Stomach smooth muscle (tissue), 2 donors: Measurements from ENCODE around the gene DLL1.
A peak's percentile ranks its signal among the peaks of the same experiment; 100 is the strongest.

Source experiments
- H3K27ac ChIP-seq: one replicate; pipeline ENCODE4 v1.7.0; 2013; ENCODE audit warnings: mild to moderate bottlenecking, low read length, inconsistent platforms
- H3K27me3 ChIP-seq, 2 donors: one replicate each; pipeline ENCODE4 v1.7.0; 2013; ENCODE audit warnings: low read length in 2 of 2; ENCODE audit not compliant: insufficient read depth in 2 of 2, control insufficient read depth in 1 of 2
- H3K36me3 ChIP-seq, 2 donors: one replicate each; pipeline ENCODE4 v1.7.0; 2013; ENCODE audit warnings: low read length in 2 of 2; ENCODE audit not compliant: control insufficient read depth in 2 of 2, insufficient read depth in 2 of 2
- H3K4me1 ChIP-seq: one replicate; pipeline ENCODE4 v1.7.0; 2013; ENCODE audit warnings: low read length; ENCODE audit not compliant: control insufficient read depth, insufficient read depth
- H3K4me3 ChIP-seq, 2 donors: one replicate each; pipeline ENCODE4 v1.7.0; 2013; ENCODE audit warnings: low read length in 2 of 2
- H3K9ac ChIP-seq, 2 donors: one replicate each; pipeline ENCODE4 v1.7.0; 2013; ENCODE audit warnings: low read length in 2 of 2, mild to moderate bottlenecking in 1 of 2
- H3K9me3 ChIP-seq, 2 donors: one replicate each; pipeline ENCODE4 v1.7.0; 2013; ENCODE audit warnings: low read length in 2 of 2; ENCODE audit not compliant: control insufficient read depth in 2 of 2
- donor health status: healthy.
- donor health status: Pancreatic carcinoma.

DLL1 gene

DNA sequence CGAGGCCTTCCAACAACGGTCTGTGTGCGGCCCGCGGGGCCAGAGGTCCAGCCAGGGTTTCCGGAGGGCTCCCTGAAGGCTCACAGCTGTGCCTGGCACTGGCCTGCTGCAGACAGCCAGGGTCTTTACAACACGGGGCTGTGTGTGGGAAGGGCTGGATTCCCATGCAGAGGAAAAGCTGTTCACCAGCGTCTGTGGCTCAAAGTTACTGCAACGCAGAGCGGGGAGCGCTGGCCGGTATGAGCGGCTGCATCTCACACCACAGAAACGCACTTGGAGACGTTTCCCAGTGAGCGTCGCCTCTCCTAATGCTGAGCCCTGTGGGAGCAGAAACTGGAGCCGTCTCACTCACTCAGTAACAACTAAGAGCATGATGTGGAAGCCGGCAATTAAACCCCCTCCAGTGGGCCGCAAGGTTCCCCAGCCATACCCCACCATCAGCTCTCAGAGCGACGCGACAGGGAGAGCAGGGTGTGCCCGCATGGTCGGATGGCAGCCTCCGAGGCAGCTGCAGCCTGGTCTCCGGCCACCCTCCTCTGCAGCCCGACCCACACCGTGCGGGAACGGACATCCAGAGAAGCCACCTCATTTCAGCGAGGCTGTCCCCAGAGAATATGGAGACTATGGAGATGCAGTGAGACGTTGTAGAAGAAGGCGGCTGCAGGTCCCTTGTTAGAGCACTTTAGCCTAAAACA, 42.6 kb downstream of the DLL1 start:
- peaks cover 3 to 8% of the 10 kb centered on the region in 2 donors for H3K27me3 ChIP-seq
- peak overlapping the region in 1 of 2 donors; percentile 15 for H3K4me3 ChIP-seq
- H3K9ac ChIP-seq, result no peak overlapping the region

DNA sequence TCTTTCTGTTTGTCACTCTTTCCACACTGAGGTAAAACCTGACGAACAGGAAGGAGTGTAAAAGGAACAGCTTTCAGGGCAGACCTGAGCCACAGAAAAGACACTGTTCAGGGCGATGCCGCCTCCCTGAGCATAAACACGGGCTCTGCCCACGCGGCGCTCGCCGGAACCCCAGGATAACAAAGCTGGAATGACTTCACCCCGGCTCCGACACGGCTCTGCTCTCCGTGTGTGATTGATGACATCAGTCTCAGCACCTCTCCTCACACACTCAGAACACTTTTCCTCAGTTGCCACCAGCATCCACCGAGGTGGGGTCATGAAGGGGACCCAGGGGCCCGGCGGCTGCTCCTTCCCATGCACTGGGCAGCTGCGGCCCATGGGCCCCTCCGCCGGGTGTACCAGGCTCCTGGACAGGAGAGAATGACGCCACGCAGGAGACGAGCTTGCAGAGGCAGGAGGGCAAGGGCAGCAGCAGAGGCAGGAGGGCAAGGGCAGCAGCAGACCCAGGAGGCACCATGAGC, 43.6 kb downstream of the DLL1 start:
- peaks cover 3 to 6% of the 10 kb centered on the region in 2 donors for H3K27me3 ChIP-seq
- H3K27ac ChIP-seq, result no peak overlapping the region
- H3K9me3 ChIP-seq, result no peaks in the 10 kb centered on the region
- no peaks in the 10 kb centered on the region for H3K36me3 ChIP-seq
- no peak overlapping the region for H3K9ac ChIP-seq
- H3K4me3 ChIP-seq, result no peak overlapping the region
- H3K4me1 ChIP-seq, result peaks cover 6% of the 10 kb centered on the region

More for the DNA sequence above, 42.6 kb downstream of the DLL1 start:
- peaks cover 6% of the 10 kb centered on the region for H3K4me1 ChIP-seq
- no peak overlapping the region for H3K27ac ChIP-seq
- no peaks in the 10 kb centered on the region for H3K9me3 ChIP-seq
- H3K36me3 ChIP-seq, result no peaks in the 10 kb centered on the region

DNA sequence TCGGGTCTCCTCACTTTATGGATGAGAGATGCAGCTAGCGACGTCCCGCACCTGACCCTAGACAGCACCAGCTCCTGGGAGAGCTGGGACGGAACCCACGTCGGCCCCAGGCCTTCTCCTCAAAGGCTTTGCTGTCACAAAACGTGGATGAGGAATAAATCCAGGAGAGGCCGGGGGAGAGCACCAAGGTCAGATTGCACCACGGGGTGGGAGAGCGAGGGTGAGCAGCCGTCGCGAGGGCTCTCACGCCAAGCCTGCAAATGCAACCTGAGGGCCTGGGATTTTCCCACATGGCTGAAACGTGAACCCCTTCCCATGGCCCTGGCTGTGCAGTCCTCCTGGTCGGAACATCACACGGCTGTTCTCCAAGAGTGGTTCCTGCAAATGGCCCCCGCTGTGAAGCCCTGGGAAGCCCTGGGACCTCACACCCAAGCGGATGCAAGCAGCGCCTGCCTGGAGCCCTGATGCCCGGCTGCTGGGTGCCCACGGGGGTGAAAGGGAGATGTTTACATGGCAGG, 45.3 kb downstream of the DLL1 start:
- H3K9me3 ChIP-seq, result no peaks in the 10 kb centered on the region
- H3K4me3 ChIP-seq, result no peak overlapping the region
- H3K27ac ChIP-seq, result no peak overlapping the region
- H3K27me3 ChIP-seq, result peaks cover 3 to 6% of the 10 kb centered on the region in 2 donors
- no peaks in the 10 kb centered on the region for H3K36me3 ChIP-seq
- no peak overlapping the region for H3K9ac ChIP-seq
- H3K4me1 ChIP-seq, result peaks cover 6% of the 10 kb centered on the region

DNA sequence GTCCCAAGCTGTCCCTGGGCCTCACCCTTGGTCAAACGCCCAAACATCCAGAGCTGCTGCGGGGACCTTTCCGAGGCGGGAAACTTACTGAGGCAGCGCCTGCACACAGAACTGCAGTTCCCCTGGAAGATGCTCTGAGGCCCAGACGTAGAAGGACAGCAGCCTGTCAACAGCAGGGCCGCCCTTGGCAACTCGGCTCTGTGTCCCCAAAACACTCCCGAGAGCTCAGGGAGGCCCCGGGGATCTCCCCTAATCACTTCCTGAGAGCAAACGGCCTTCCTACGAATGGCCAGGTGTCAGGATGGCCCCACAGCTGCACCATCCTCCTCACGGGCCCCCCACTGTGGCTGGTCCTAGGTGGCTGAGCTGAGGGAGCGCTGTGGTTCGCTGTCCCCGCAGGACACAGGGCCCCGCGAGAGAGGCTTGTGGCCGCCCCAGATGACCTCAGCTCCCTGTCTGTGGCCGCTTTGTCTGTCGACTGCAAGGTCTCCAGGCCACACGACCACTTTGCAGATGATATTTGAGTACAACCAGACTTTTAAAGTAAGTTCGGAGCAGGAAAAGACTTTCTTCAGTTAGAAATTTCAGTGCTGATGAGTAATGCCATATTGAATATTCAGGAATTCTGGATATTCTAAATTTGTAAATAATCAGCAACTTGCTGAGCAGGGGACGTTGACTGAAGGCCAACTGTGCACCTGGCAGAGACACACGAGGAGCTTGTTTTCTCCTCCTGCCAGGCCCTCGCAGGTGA, 46.0 kb downstream of the DLL1 start:
- H3K27ac ChIP-seq, result no peak overlapping the region
- no peak overlapping the region for H3K4me3 ChIP-seq
- peaks cover 6% of the 10 kb centered on the region for H3K4me1 ChIP-seq
- no peak overlapping the region for H3K9ac ChIP-seq
- no peaks in the 10 kb centered on the region for H3K36me3 ChIP-seq
- no peaks in the 10 kb centered on the region for H3K9me3 ChIP-seq
- H3K27me3 ChIP-seq, result peaks cover 3 to 6% of the 10 kb centered on the region in 2 donors

DNA sequence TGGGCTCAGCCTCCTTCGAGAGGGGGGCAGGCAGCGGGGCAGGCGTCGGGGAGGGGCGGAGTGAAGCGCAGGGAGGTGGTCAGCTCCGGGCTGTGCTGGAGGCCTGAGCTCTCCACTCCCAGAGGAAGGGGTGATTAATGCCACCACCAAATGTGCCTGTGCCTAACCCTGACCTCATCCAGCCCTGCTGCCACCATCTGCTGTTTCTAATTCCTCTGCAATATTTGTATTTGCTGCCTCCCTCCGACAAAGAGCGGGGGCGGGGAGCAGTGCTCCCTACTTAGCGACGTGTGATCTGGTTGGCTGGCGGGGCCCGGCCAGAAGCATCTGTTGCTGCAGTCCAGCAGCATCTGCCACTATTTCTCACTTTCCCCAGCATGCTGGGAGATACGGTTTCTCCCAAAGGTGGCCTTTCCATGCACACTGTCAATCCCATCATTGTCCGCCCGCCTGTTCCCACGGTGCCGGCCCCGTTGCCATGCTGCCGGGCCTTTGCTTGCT, 47.0 kb downstream of the DLL1 start:
- Histone ChIP-seq H3K9me3 (no peaks in the 10 kb centered on the region), H3K36me3 (no peaks in the 10 kb centered on the region), H3K27ac (no peak overlapping the region), H3K4me3 (no peak overlapping the region), H3K4me1 (peaks cover 5% of the 10 kb centered on the region), H3K27me3 (peaks cover 0 to 6% of the 10 kb centered on the region in 2 donors), H3K9ac (no peak overlapping the region)

DNA sequence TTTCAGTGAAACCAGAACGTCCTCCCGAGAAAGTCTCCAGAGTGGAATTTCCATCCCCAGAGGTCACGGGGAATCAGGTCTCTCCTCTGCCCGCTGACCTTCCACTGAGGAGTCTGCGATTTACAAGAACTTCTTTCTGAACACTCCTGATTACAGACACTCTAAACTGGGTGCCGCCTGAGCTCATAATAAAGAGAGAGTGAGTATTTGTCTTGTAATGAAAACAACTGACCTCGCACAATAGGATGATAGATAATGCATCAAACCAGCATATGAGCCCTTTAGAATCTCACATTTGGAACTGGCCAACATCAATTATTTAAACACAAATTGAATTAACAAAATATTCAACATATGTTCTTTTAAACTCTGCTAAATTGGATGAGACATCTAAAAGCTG, 47.5 kb downstream of the DLL1 start:
- Histone ChIP-seq H3K9me3 (no peaks in the 10 kb centered on the region), H3K9ac (no peak overlapping the region), H3K4me3 (no peak overlapping the region), H3K4me1 (peaks cover 5% of the 10 kb centered on the region), H3K27ac (no peak overlapping the region), H3K36me3 (no peaks in the 10 kb centered on the region), H3K27me3 (peaks cover 0 to 6% of the 10 kb centered on the region in 2 donors)

DNA sequence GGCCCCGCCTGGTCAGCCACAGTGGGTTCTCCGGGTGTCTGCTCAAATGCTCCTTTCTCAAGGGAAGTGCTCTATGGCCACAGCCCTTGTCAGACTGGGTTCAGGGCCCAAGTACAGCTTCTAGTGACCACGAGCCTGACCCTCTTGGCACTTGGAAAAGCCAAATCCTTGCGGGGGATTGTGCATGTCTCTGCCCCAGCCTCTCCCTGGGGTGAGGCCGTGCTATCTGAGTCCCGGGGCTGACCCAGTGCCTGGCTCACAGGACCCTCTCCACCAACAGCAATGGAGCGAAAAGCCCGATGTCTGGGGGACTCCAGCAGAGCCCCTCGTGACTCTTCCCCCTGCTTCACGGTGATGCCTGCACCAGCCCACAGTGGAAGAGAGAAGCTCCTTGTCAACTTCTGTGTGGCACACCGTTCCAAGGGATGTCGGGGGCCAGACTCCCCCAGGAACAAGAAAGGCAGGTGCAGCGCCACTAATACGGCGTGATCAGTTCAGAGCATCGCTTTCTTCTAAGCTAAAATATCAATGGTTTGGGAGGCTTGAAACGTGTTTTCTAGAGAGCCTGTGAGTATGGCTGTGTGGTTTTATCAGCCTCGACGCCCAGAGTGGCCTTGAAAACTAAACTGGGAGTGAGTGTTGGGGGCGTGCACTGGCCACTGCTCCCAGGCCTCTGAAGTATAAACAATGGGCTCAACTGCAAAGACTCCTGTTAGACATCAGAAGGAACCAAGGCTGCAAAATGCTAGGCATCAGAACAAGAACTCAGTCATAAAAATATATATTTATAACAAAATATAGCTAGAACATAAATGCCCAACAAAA, 51.9 kb downstream of the DLL1 start:
- H3K36me3 ChIP-seq, result no peaks in the 10 kb centered on the region
- peaks cover 0 to 5% of the 10 kb centered on the region in 2 donors for H3K27me3 ChIP-seq
- peaks cover under 1% of the 10 kb centered on the region for H3K4me1 ChIP-seq
- no peaks in the 10 kb centered on the region for H3K9me3 ChIP-seq
- H3K27ac ChIP-seq, result no peak overlapping the region
- no peak overlapping the region for H3K9ac ChIP-seq
- H3K4me3 ChIP-seq, result no peak overlapping the region

DNA sequence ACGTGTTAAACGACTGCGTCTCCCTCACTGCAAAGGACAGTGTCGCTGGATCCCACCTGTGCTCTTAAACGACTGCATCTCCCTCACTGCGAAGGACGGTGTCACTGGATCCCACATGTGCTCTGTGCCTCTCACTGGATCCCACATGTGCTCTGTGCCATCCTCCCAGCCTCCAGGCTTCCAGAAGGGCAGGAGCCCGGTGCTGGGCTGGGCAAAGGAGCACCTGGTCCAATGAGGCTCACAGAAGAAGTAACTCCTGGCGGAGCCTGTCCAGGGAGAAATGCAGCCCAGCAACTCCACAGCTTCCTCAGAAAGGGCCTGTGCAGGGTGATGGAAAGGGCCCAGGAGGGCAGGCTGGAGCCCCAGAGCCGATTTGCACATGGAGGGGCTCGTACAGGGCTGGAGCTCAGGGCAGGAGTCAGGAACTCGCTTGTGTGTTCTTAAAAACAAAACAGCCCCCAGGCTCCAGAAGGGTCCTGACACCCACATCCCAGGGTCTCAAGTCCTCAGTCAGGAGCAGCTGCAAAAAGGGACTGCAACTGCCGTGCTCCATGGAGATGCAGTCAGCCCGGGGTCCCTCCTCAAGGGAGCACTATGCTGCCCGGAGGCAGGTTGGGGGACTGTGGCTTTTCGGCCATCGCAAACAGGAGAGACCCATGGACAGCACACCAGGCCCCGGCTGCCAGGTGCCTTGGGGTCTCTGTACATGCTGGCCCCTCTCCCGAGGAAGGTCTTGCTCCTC, 52.7 kb downstream of the DLL1 start:
- H3K4me3 ChIP-seq, result no peak overlapping the region
- H3K4me1 ChIP-seq, result no peaks in the 10 kb centered on the region
- H3K9ac ChIP-seq, result no peak overlapping the region
- peaks cover 0 to 5% of the 10 kb centered on the region in 2 donors for H3K27me3 ChIP-seq
- no peaks in the 10 kb centered on the region for H3K9me3 ChIP-seq
- no peak overlapping the region for H3K27ac ChIP-seq
- H3K36me3 ChIP-seq, result no peaks in the 10 kb centered on the region

DNA sequence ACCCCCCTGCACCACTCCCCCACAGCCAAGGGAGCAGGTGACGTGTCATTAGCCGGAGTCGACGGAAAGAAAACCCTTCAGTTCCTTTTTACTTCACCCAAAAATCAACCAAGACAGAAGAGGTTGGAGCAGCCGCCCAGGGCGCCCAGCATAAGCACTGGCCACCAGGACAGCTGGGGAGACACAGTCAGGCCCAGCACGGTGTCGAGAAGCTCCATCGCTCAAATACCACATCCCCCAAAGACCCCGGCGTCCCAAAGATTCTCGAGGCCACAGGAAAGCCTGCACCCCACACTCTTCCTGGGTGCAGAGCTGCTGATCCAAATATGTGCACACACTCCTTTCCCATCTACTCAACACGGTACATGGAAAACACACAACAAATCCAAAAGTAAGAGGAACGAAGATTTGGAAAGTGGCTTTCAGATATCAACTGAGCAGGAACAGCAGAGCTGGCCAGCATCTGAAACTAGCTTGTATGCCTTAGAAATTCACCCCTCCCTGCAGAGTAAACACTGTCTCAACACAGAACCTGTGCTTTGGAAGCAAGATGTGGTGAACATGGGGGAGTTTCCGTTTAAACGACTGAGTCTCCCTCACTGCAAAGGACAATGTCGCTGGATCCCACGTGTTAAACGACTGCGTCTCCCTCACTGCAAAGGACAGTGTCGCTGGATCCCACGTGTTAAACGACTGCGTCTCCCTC, 54.6 kb downstream of the DLL1 start:
- H3K36me3 ChIP-seq, result no peaks in the 10 kb centered on the region
- peaks cover 0 to 5% of the 10 kb centered on the region in 2 donors for H3K27me3 ChIP-seq
- H3K27ac ChIP-seq, result no peak overlapping the region
- H3K9ac ChIP-seq, result no peak overlapping the region
- no peak overlapping the region for H3K4me3 ChIP-seq
- H3K9me3 ChIP-seq, result no peaks in the 10 kb centered on the region
- H3K4me1 ChIP-seq, result no peaks in the 10 kb centered on the region
